GM18517 (cell line): ENCODE measurements around the gene KMT2A.
A peak's percentile ranks its signal among the peaks of the same experiment; 100 is the strongest.
"Not testable (repeated sequence)": the region's sequence is repeated elsewhere in the genome, so short reads cannot be mapped to it uniquely, and the experiment has no call there.

Experiments
- ATAC-seq: cut with Tn5 transposase; IDR thresholded peaks from one replicate; pipeline ENCODE4 v1.9.1; 2021; ENCODE audit warnings: mild to moderate bottlenecking, moderate library complexity; ENCODE audit not compliant: unreplicated experiment

Gene KMT2A

GRCh38 chr11:118531597-118532084, 95.3 kb downstream of the KMT2A start:
- no peak for ATAC-seq

- no peak for ATAC-seq
Measured at GRCh38 chr11:118532091-118532490, 95.8 kb downstream of the KMT2A start.

GRCh38 chr11:118532852-118533768, 96.8 kb downstream of the KMT2A start:
- no peak for ATAC-seq

- ATAC-seq: no peak
Measured at GRCh38 chr11:118533769-118534729, 97.8 kb downstream of the KMT2A start.

GRCh38 chr11:118535261-118535660, 99.0 kb downstream of the KMT2A start:
- no peak for ATAC-seq

- no peak for ATAC-seq
Measured at GRCh38 chr11:118536726-118537125, 100.4 kb downstream of the KMT2A start.

- no peak for ATAC-seq
Measured at GRCh38 chr11:118537409-118537980, 101.2 kb downstream of the KMT2A start.

- no peak for ATAC-seq
Measured at GRCh38 chr11:118544010-118544646, 107.8 kb downstream of the KMT2A start.

- no peak for ATAC-seq
Measured at GRCh38 chr11:118544647-118545010, 108.3 kb downstream of the KMT2A start.

GRCh38 chr11:118545533-118545932, 109.2 kb downstream of the KMT2A start:
- no peak for ATAC-seq

GRCh38 chr11:118547132-118547531, 110.8 kb downstream of the KMT2A start:
- no peak for ATAC-seq

- no peak for ATAC-seq
Measured at GRCh38 chr11:118552341-118552740, 116.0 kb downstream of the KMT2A start.

GRCh38 chr11:118560806-118561205, 124.5 kb downstream of the KMT2A start:
- ATAC-seq: no peak

- no peak for ATAC-seq
Measured at GRCh38 chr11:118565051-118565450, 128.8 kb downstream of the KMT2A start.

GRCh38 chr11:118569670-118570069, 133.4 kb downstream of the KMT2A start:
- no peak for ATAC-seq

- no peak for ATAC-seq
Measured at GRCh38 chr11:118570787-118571186, 134.5 kb downstream of the KMT2A start.

GRCh38 chr11:118571701-118572060, 135.4 kb downstream of the KMT2A start:
- not testable (repeated sequence) for ATAC-seq

- ATAC-seq: peak; percentile 52
Measured at GRCh38 chr11:118572061-118572980, 136.0 kb downstream of the KMT2A start, which contains the start of gene ARCN1. ARCN1 (plus strand) TSS chr11:118572409; CDS start chr11:118572548, 139 bp downstream.

- no peak for ATAC-seq
Measured at GRCh38 chr11:118572981-118573550, 136.8 kb downstream of the KMT2A start.
